H1 (cell line): ENCODE measurements around the gene MAGI1. TPM values are rescaled to one million over a fixed set of nuclear protein-coding genes. Genes with fewer than 3 reads are reported as not detected.

Experiments
- CTCF ChIA-PET: fragments of 300-600 bp; sonication (Branson Sonifier 250); formaldehyde crosslinking; loops from one replicate; lab custom pipeline; 2021; ENCODE audit not compliant: partially characterized antibody; lab: Charles Lee
- POLR2A ChIA-PET: fragments of 300-600 bp; sonication (Branson Sonifier 250); formaldehyde crosslinking; loops from one replicate; lab custom pipeline; 2021; ENCODE audit warnings: inconsistent platforms; ENCODE audit not compliant: partially characterized antibody; lab: Charles Lee
- DNase-seq, 2 experiments: peaks; one replicate each; pipeline versions ENCODE4 v3.0.0 to v3.0.0-alpha.2; 2010 to 2022; ENCODE audit warnings: low spot score in 2 of 2, low read depth in 1 of 2, mixed read lengths in 1 of 2
- FAIRE-seq: peaks from 2 replicates; lab custom pipeline; 2011; peaks lifted over from hg19 to GRCh38; lab: Jason Lieb, UNC
- H2AFZ ChIP-seq: 2 replicates; pipeline ENCODE4 v1.8.1; 2012; ENCODE audit warnings: low read length, inconsistent platforms
- H2AK5ac ChIP-seq: 2 replicates; pipeline ENCODE4 v1.6.1; 2013; ENCODE audit warnings: low read depth, low read length
- H2BK120ac ChIP-seq: replicated peaks from 2 replicates; pipeline ENCODE3; 2013; ENCODE audit warnings: low read depth, low read length, inconsistent platforms
- H2BK12ac ChIP-seq: 2 replicates; pipeline ENCODE4 v1.6.1; 2013; ENCODE audit warnings: low read depth, low read length
- H2BK15ac ChIP-seq: 2 replicates; pipeline ENCODE4 v1.6.1; 2013; ENCODE audit warnings: low read length
- H2BK20ac ChIP-seq: 2 replicates; pipeline ENCODE4 v1.6.1; 2013; ENCODE audit warnings: low read length
- H2BK5ac ChIP-seq: 2 replicates; pipeline ENCODE4 v1.6.1; 2013; ENCODE audit warnings: low read depth, low read length
- H3K14ac ChIP-seq: 2 replicates; pipeline ENCODE4 v1.6.1; 2013; ENCODE audit warnings: inconsistent platforms; ENCODE audit not compliant: insufficient read length
- H3K18ac ChIP-seq: 2 replicates; pipeline ENCODE4 v1.6.1; 2013; ENCODE audit warnings: low read length; ENCODE audit errors: extremely low read depth
- H3K23ac ChIP-seq: 2 replicates; pipeline ENCODE4 v1.6.1; 2013; ENCODE audit warnings: inconsistent platforms; ENCODE audit not compliant: insufficient read length
- H3K23me2 ChIP-seq: 2 replicates; pipeline ENCODE4 v1.6.1; 2013; ENCODE audit warnings: low read depth, low read length
- H3K27ac ChIP-seq: 2 replicates; pipeline ENCODE4 v1.6.1; 2011; ENCODE audit warnings: low read depth, low read length, inconsistent platforms
- H3K27me3 ChIP-seq, 4 experiments: replicated peaks in 1 of 4; 1 replicate in 1 of 4; 2 replicates in 3 of 4; pipeline versions ENCODE4 v1.6.1 to v1.8.1; 2011 to 2013; ENCODE audit warnings: low read length in 3 of 4, mild to moderate bottlenecking in 3 of 4, inconsistent platforms in 2 of 4, mixed read lengths in 2 of 4, moderate library complexity in 1 of 4; ENCODE audit not compliant: control insufficient read depth in 3 of 4, insufficient read depth in 3 of 4; ENCODE audit errors: extremely low read depth in 1 of 4
- H3K36me3 ChIP-seq, 4 experiments: 2 replicates each; pipeline versions ENCODE4 v1.6.1 to v1.8.1; 2011 to 2013; ENCODE audit warnings: mild to moderate bottlenecking in 4 of 4, low read length in 3 of 4, moderate library complexity in 2 of 4, control low read depth in 1 of 4, inconsistent platforms in 1 of 4; ENCODE audit not compliant: insufficient read depth in 4 of 4, control insufficient read depth in 2 of 4
- H3K4ac ChIP-seq: replicated peaks from 2 replicates; pipeline ENCODE3; 2013; ENCODE audit warnings: low read length, low read depth, mixed read lengths, inconsistent platforms; ENCODE audit not compliant: insufficient read length
- H3K4me1 ChIP-seq, 4 experiments: replicated peaks in 1 of 4; 1 replicate in 1 of 4; 2 replicates in 3 of 4; pipeline versions ENCODE4 v1.6.1 to v1.8.1; 2011 to 2013; ENCODE audit warnings: low read length in 3 of 4, inconsistent platforms in 2 of 4, mixed read lengths in 1 of 4; ENCODE audit not compliant: insufficient read depth in 4 of 4, control insufficient read depth in 3 of 4
- H3K4me2 ChIP-seq, 2 experiments: 2 replicates each; pipeline versions ENCODE4 v1.6.1 to v1.8.1; 2011 to 2013; ENCODE audit warnings: low read depth in 2 of 2, low read length in 2 of 2, control low read depth in 1 of 2, inconsistent platforms in 1 of 2, mild to moderate bottlenecking in 1 of 2; ENCODE audit not compliant: insufficient read depth in 1 of 2
- H3K4me3 ChIP-seq, 4 experiments: fragments of 200-600, 300-600 bp in 1 of 4; sonication (generic), shearing (Covaris generic), sonication (Bioruptor Twin) in 1 of 4; 2 replicates each; pipeline versions ENCODE4 v1.5.1 to v1.8.1; 2011 to 2016; ENCODE audit warnings: low read length in 4 of 4, low read depth in 3 of 4, control low read depth in 2 of 4, inconsistent platforms in 2 of 4, mild to moderate bottlenecking in 2 of 4, mixed read lengths in 1 of 4, moderate library complexity in 1 of 4; ENCODE audit not compliant: insufficient read depth in 2 of 4; ENCODE audit errors: extremely low read depth in 1 of 4
- H3K56ac ChIP-seq: replicated peaks from 2 replicates; pipeline ENCODE3; 2013; ENCODE audit warnings: low read depth, mild to moderate bottlenecking, mixed read lengths, low read length, inconsistent platforms; ENCODE audit not compliant: insufficient read length
- H3K79me1 ChIP-seq: 2 replicates; pipeline ENCODE4 v1.6.1; 2013; ENCODE audit warnings: low read depth, low read length, control low read depth
- H3K79me2 ChIP-seq, 2 experiments: 2 replicates each; pipeline versions ENCODE4 v1.6.1 to v1.8.1; 2012 to 2013; ENCODE audit warnings: low read length in 2 of 2, mild to moderate bottlenecking in 2 of 2, inconsistent platforms in 1 of 2; ENCODE audit not compliant: insufficient read depth in 2 of 2, control insufficient read depth in 1 of 2
- H3K9ac ChIP-seq, 4 experiments: replicated peaks in 1 of 4; 1 replicate in 1 of 4; 2 replicates in 3 of 4; pipeline versions ENCODE4 v1.6.1 to v1.8.1; 2011 to 2013; ENCODE audit warnings: low read depth in 3 of 4, low read length in 3 of 4, control low read depth in 2 of 4, mild to moderate bottlenecking in 2 of 4, moderate library complexity in 2 of 4, inconsistent platforms in 1 of 4; ENCODE audit errors: extremely low read depth in 1 of 4
- H3K9me3 ChIP-seq, 2 experiments: 2 replicates each; pipeline versions ENCODE4 v1.6.1 to v1.8.1; 2012 to 2013; ENCODE audit warnings: mild to moderate bottlenecking in 2 of 2, moderate library complexity in 2 of 2, control low read depth in 1 of 2, inconsistent platforms in 1 of 2, low read depth in 1 of 2, low read length in 1 of 2, mixed read lengths in 1 of 2; ENCODE audit not compliant: insufficient read depth in 2 of 2
- H4K20me1 ChIP-seq, 2 experiments: replicated peaks in 1 of 2; 2 replicates each; pipeline versions ENCODE3 to v1.8.1; 2011 to 2013; ENCODE audit warnings: inconsistent platforms in 2 of 2, low read length in 2 of 2, mild to moderate bottlenecking in 1 of 2; ENCODE audit not compliant: insufficient read depth in 2 of 2, control insufficient read depth in 1 of 2
- H4K5ac ChIP-seq: 2 replicates; pipeline ENCODE4 v1.6.1; 2013; ENCODE audit warnings: low read length, low read depth, mixed read lengths, inconsistent platforms; ENCODE audit not compliant: insufficient read length
- H4K8ac ChIP-seq: 2 replicates; pipeline ENCODE4 v1.8.0; 2013; ENCODE audit warnings: mild to moderate bottlenecking, moderate library complexity, low read length, inconsistent platforms; ENCODE audit not compliant: insufficient read depth; ENCODE audit errors: extremely low read depth
- H4K91ac ChIP-seq: replicated peaks from 2 replicates; pipeline ENCODE3; 2013; ENCODE audit warnings: low read length, mixed read lengths, inconsistent platforms; ENCODE audit not compliant: insufficient read length
- CTBP2 ChIP-seq: IDR thresholded peaks from 2 replicates; pipeline ENCODE4 v1.7.0; 2011; ENCODE audit warnings: borderline replicate concordance, mild to moderate bottlenecking, moderate library complexity, mixed read lengths, low read length; ENCODE audit not compliant: insufficient read depth, insufficient read length
- SIRT6 ChIP-seq: IDR thresholded peaks from one replicate; pipeline ENCODE4 v1.7.1; 2012; ENCODE audit warnings: low read length, inconsistent platforms
- WGBS, 2 experiments: shearing (Covaris generic) in 1 of 2; methylation state at CpG; one replicate each; pipeline versions ENCODE4 v1.1.6 to v1.1.7; 2013 to 2015; ENCODE audit warnings: low lambda C conversion rate in 2 of 2, mixed read lengths in 2 of 2, inconsistent platforms in 1 of 2, low coverage in 1 of 2, missing lambda C conversion rate in 1 of 2; ENCODE audit not compliant: insufficient replicate concordance in 2 of 2, insufficient coverage in 1 of 2, insufficient read length in 1 of 2; ENCODE audit errors: extremely low coverage in 1 of 2, missing lambda C conversion rate in 1 of 2; 5-methylcytosine and 5-hydroxymethylcytosine counted together
- polyA plus RNA-seq, 7 experiments: library from polyadenylated mRNA; depleted of rRNA in 3 of 7; stranded (reverse) in 5 of 7; unstranded in 2 of 7; fragments of >200 nt in 5 of 7; fragments of 200-250 nt in 2 of 7; gene quantifications; 1 replicate in 5 of 7; 2 replicates in 1 of 7; 4 replicates in 1 of 7; pipeline versions ENCODE4 v1.2.1 to v1.2.3, GENCODE V29; 2011 to 2013; ENCODE audit warnings: missing spikeins in 2 of 7, mixed read lengths in 2 of 7
- total RNA-seq: library from RNA; stranded (reverse); fragmentation: NEBNext Ultra II Directional; extraction: Animal tissue kit (Norgen Biotek cat#: 25700); gene quantifications from 2 replicates; pipeline ENCODE4 v1.2.1, GENCODE V29; 2021

The MAGI1 gene
- total and polyA plus RNA-seq, 2 of the 8 experiments (the other 6 are each of a cell fraction or from before 2014, with no cell fraction given): 19.8 to 78.0 TPM

GRCh38 chr3:65576966-65577365, 461.8 kb downstream of the MAGI1 start:
- Histone ChIP-seq H4K20me1 (peaks cover 2 to 10% of the 10 kb centered on the region in 2 experiments), H3K56ac (no peak overlapping the region), H2BK120ac (no peak overlapping the region), H3K18ac (no peak overlapping the region), H3K4me3 (no peak overlapping the region), H3K23ac (no peak overlapping the region), H3K4ac (no peak overlapping the region), H3K79me1 (peaks cover 10% of the 10 kb centered on the region; the same call in 1 of the 2 replicates), H2BK5ac (no peak overlapping the region), H3K36me3 (no peaks in the 10 kb centered on the region), H2AFZ (no peak overlapping the region), H3K4me2 (no peak overlapping the region), H2BK20ac (no peak overlapping the region), H3K9ac (no peak overlapping the region), H3K23me2 (no peaks in the 10 kb centered on the region), H4K8ac (no peak overlapping the region), H4K5ac (no peak overlapping the region), H3K79me2 (peaks cover 3 to 94% of the 10 kb centered on the region in 2 experiments; a peak in 3 of 4 replicates), H3K27ac (no peak overlapping the region), H3K4me1 (peaks cover 0 to 2% (median 0%) of the 10 kb centered on the region in 4 experiments; a peak in 2 of 7 replicates), H2AK5ac (no peak overlapping the region), H3K27me3 (no peaks in the 10 kb centered on the region), H2BK12ac (no peak overlapping the region), H2BK15ac (no peak overlapping the region), H3K14ac (no peak overlapping the region), H4K91ac (no peak overlapping the region), H3K9me3 (no peaks in the 10 kb centered on the region)
- POLR2A ChIA-PET: interaction anchor here (0.6 to 2.1 kb wide), 5 partner anchors 10 to 92 kb away, joined by 3 to 6 read pairs (median 3); no protein-coding TSS in a partner anchor
- CTCF ChIA-PET: interaction anchor here (0.7 to 2.6 kb wide), 5 partner anchors 9 to 206 kb away, joined by 3 to 8 read pairs (median 4); no protein-coding TSS in a partner anchor
- WGBS, 2 experiments: 89% methylated on average over 2 of the region's 2 CpGs; no CpG with 5 or more reads in 1 of the 2 experiments
- DNase-seq (no peak), FAIRE-seq (no peak)
- TF ChIP-seq SIRT6: no peak
- no peak for TF ChIP-seq CTBP2
